NCI-H345 (cell line): ENCODE measurements around the gene WASF3.
A peak's percentile ranks its signal among the peaks of the same experiment; 100 is the strongest.

Experiments used
- DNase-seq: peaks from one replicate; lab custom pipeline; 2025; lab: John Stamatoyannopoulos, UW

WASF3 gene

GRCh38 chr13:26590379-26590778, 32.9 kb downstream of the WASF3 start:
- DNase-seq: no peak

DNA sequence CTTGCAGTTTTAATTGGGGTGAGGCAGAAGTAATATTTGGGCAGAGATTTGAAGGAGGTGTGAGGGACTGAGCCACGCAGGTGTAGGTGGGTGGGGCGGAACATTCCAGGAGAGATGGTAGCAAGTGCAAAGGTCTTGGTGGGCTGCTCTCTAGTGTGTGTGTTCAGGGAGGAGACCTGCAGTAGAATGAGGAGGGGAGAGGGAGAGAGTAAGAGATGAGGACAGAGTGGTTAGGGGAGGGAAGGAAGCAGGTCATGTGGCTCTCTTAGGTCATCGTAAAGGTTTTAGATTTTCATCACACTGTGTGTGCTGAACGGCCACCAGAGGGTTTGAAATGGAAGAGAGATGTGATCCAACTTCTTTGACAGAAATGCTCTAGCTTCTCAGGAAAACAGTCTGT, 33.5 kb downstream of the WASF3 start:
- DNase-seq: no peak

DNA sequence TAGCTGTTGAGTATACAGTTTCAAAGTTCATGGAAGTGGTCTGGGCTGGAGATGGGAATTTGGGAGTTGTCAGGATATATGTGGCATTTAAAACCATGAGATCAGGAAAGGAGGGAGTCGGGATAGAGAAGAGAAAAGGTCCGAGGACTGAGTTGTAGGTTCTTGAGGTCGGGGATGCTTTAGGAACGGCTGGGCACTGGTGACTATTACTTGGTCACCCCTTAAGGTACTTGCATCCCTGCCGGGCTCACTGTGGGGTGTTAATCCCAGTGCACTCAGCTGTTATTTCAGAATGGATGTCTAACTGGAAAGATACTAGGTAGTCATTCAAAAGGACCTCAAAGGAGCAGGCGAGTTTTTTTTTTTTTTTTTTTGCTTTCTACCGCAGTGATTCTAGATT, 34.2 kb downstream of the WASF3 start:
- DNase-seq: no peak

DNA sequence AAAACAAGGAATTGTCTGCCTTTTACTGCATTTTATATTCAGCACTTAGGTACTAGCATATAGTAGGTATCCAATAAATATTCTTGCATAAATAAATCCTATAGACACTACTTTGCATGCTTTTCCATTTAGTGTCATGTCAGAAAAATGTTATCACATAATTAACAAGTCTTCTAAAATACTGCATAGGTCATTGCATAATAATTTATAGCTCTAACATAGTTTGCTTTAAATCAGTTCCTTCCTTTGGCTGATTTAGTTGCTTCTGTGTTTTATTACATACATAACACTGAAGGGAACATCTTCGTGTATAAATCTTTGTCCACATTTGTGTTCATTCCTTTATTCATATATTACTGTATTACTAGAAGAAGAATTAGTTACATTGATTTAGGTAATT, 36.2 kb downstream of the WASF3 start:
- no peak for DNase-seq

DNA sequence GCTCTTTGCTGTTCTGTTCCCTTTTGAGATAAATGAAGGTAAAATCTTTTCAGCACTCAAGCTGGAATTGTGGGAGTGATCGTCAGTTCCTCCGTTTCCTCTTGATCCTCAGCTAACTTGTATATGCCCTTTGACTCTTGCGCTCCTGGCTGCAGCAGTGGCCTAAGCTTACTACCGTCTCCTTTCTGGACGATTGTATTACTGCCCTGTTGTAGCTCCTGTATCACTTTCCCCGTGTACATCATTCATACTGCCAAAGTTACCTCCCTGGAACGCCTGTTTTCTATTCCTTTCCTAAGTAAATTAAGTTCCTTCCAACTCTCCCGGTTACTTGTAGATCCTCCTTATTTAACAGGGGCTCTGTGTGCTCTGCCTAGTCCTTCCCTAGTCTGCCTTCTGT, 36.9 kb downstream of the WASF3 start:
- DNase-seq: no peak

DNA sequence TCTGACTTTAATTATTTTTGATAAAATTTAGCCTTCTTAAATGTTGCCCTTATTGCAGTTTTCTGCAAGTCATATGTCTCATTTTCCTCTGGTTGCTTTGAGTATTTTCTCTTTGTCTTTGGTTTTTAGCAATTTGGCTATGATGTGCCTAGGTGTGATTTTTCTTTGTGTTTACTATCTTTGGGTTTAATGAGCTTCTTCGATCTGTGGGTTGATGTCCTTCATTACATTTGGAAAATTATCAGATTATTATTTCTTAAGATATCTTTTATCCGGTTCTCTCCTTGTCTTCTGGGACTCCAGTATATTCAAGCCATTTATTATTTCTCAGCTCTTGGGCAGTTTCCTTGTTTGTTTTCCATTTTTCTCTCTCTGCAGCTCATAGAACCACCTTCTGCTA, 39.0 kb downstream of the WASF3 start:
- no peak for DNase-seq

DNA sequence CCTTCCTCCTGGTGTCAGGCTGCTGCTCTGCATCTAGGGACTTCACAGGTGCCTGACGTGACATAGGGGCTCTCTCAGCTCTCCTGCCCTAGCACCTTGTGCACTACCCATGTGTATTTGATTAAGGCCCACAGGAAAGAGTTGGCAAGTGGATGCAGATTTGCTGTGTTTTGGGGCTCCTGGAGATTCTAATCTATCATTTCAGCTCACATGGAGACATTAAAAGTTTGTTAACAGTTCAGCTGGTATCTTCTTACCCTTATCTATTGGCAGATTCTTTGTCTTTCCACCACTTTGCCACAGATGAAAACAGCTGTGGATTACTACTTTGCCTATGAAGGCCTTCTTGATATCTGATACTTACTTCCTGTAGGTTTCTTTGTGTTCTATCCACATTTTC, 41.9 kb downstream of the WASF3 start:
- no peak for DNase-seq

DNA sequence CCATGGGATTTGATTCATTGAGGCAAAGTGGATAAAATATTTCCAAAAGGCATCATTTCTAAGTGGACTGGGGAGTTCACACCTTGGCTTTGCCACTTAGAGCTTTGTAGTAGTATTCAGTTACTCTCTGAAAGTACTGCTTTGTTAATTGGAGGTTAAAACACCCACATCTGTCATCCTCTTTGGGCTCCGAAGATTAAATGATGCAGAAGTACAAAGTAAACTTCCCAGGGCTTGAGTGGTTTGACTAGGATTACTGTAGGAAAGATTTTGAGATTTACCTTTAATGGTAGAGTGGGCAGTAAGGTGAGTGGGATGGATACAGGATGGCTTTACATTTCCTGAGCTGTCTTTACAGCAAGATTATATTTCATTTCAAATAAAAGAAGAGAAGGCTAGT, 42.4 kb downstream of the WASF3 start:
- DNase-seq: peak; percentile 23

GRCh38 chr13:26600343-26600742, 42.9 kb downstream of the WASF3 start:
- no peak for DNase-seq

DNA sequence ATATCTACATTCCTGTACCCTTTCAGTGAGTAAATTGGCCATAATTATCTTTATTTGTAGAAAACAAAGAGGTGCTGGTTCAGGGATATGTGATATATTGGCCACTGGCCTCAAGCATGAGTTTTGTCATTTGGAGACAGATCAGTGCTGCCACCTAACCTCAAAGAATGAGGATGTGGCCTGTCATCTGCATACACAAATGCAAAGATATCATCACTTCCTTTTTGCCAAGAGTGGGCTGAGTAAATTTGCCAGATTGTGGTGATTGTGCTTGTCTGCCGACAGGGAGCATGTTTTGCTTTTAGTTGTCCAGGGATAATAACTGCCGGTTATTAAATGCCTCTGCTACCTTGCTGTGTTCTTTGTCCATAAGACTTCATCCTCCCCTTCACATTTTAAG, 44.2 kb downstream of the WASF3 start:
- DNase-seq: no peak

- no peak for DNase-seq
Observed at GRCh38 chr13:26602783-26603182, 45.3 kb downstream of the WASF3 start.

DNA sequence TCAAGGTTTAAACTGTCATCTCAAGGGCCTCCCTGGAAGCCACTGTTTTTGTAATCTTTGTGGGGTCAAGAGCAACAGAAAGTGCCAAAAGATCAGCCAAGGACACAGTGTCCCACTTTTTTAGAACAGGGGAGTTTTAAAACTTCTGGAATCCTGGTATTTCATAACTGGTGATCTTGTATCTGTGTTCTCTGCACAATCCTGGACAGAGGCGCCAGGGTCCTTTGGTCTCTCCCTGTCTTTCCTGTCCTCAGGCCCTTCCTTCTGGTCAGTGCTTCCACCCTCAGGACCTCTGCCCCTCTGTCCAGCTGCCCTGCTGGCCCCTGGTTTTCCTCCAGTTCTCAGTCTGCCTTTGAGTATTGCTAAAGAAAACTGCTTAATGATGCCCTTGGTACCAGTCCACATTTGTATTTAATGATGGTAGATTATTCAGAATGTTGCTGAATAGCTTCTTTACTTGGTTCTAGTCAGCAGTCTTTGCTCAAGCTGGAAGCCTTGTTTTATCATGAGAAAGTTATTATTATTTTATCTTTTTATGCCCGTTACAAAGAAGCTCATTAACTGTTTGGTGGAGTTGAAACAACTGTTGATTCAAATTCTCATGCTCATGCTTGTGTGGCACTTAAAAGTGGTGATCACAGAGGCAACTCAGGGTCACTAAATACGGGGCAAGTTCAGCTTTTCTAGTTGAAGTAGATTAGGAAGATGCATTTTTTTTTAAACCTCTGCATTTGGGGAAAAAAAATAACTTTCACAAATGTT, 47.5 kb downstream of the WASF3 start:
- DNase-seq: no peak

DNA sequence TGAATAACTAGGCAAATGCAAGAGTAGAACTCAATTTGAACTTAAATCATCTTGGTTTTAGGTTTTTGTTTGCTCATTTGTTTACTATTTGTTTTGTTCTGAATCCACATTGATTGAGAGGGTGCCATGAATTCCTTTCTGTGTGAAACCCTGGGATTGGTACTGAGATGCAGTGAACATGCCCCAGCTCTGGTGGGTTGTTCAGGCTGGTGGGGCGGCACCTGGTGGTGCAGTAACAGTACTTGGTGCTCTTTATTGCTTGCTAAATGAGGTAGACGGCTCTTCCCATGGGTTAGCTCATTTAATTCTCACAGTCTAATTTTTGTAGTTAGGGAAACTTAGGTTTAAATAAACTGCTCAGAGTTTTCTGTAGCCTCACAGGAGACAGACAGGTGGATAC, 48.4 kb downstream of the WASF3 start:
- DNase-seq: no peak

GRCh38 chr13:26606631-26607030, 49.1 kb downstream of the WASF3 start:
- no peak for DNase-seq

DNA sequence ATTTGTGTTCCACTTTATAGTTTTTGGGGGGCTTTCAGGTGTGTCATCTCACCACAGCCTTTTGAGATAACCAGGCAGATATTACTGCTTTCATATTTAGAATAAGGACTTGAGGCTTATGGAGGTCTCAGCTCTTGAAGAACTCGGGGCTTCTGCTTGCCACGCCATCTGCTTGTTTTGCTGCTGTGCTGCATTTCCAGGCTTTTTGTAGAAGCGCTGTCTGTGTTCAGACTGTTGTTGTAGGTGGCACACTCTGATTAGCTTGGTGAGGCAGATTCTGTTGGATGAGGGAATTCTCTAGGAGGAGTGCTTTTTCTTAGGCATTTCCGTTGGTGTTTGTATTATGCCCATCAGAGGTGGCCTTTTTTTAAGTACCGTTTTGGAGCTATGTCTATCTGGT, 57.2 kb downstream of the WASF3 start:
- DNase-seq: no peak

DNA sequence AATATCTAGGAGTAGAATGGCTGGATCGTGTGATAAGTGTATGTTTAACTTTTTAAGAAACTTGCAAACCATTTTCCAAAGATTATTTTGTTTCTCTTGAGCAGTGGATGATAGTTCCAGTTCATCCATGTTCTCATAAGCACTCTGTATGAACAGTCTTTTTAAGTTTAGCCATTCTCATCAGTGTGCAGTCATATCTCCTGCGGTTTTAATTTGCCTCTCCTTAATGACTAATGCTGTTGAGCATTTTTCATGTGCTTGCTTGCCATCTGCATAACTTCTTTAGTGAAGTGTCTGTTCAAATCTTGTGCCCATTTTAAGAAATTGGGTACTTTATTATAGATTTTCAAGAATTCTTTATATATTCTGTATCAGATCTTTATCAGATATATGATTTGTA, 58.6 kb downstream of the WASF3 start:
- no peak for DNase-seq

DNA sequence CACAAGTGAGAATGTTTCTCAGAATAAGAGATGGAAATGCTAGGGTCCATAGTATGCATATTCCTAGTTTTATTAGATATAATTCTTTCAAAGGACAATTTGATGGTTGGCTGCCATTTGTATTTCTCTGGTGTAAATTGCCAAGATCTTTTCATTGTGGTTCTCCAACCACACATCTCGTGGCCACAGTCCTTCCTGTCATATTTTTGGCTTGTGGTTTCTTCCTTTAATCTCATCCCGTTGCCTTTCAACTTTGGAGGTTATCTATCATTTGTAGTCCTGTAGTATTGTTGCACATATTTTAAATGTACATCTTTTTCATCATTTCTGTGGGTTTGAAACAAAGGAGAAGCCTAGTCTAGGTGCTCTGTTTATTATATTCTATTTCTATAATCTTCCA, 61.2 kb downstream of the WASF3 start:
- DNase-seq: no peak

- no peak for DNase-seq
Observed at GRCh38 chr13:26619358-26619757, 61.9 kb downstream of the WASF3 start.

DNA sequence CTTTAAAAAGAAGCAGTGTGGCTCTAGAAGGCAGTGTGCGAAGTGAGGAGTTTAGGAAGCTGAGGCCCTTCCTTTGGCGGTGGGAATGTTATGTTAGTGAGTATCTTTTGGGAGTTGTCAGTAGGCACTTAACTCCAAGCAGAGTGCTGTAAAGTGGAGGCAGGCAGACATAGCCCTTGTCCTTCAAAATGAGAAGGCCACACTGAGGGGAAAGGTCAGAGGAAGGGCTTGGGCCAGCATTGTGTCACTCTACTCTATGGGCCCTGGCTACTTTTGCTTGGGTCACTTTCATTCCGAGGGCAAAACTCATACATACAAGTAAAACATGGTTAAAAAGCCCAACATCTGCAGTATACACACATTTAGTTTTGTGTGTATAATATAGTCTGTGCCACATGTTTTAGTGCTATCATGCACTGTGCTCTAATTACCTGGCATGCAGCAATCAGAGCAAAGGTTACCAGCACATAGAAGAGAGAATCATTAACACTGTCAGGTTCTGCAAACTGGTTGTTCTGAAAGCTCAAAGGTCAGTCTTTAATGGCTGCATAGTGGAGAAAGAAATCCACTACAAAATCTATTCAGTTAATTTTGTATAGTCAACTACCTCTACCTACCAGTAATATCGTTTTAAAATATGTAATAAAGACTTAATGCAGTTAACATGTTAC, 64.4 kb downstream of the WASF3 start:
- no peak for DNase-seq

- DNase-seq: no peak
Observed at GRCh38 chr13:26623125-26623524, 65.6 kb downstream of the WASF3 start.

DNA sequence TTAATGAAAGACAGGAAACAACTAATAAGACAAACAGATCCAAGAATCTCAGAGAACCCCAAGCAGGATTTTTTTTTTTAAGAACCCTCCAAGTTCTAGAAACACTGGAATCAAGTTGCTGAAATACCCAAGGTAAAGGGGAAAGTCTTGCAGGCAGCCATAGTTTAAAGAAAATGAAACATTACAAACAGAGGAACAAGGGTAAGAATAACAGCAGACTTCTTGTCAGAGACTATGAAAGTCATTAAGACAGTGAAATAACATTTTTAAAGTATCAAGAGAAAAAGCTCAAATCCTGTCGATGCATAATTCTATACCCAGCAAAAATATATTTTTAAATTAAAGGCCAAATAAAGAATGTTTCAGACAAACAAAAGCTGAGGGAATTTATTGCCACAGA, 67.1 kb downstream of the WASF3 start:
- DNase-seq: no peak

DNA sequence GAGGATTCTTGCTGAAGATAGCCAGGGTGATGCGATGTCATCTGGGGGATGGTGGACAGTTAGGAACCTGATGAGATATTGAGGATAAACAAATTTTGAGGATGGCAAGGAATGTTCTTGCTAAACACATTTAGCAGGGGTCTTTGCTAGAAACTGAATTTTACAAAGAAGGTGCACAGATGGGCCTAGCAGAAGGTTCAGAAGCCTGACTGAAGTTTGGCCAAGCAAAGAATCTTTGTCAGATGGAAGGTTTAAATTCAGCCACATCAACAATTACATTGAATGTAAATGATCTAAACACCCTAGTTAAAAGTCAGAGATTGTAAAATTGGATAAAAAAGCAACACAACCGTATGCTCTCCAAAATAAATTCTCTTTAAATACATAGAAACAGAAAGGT, 68.8 kb downstream of the WASF3 start:
- no peak for DNase-seq

DNA sequence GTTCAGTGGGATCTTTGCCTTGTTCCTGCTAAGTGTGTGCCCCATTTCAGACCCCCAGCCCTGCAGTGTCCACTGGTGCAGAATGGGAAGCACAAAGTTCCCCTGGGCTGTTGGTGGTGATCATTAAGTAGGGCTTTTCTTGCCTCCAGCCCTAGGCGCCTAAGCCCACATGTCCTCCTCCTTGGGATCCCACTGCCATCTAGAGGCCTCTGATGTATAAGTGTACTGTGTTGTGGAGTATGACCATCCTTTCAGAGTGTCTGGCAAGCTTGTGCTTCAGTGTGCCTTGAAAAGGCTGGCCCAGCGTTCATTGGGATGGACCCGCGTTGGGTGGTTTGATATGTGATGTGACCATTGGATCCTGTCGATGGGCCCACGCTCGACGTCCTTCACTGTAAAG, 71.2 kb downstream of the WASF3 start:
- no peak for DNase-seq

GRCh38 chr13:26629260-26629825, 71.9 kb downstream of the WASF3 start:
- no peak for DNase-seq
